Hematopoietic multipotent progenitor cell treated with erythropoietin and hydrocortisone succinate and interleukin-3 and kit ligand, for 17 days (in vitro differentiated cells): ENCODE results near the gene SERAC1.

Experiments used
- DNase-seq: peaks from one replicate; pipeline ENCODE4 v3.0.0-alpha.2; 2015; ENCODE audit warnings: low spot score

SERAC1 gene

GRCh38 chr6:158077676-158078075, 90.4 kb downstream of the SERAC1 start:
- no peak for DNase-seq

GRCh38 chr6:158076548-158076947, 91.5 kb downstream of the SERAC1 start:
- no peak for DNase-seq

GRCh38 chr6:158073776-158074175, 94.3 kb downstream of the SERAC1 start:
- DNase-seq: no peak

- DNase-seq: peak; percentile 48
These were observed 95.9 kb downstream of the SERAC1 start for GRCh38 chr6:158072083-158072721.

- no peak for DNase-seq
These were observed 96.7 kb downstream of the SERAC1 start for GRCh38 chr6:158071121-158072082.

- no peak for DNase-seq
These were observed 97.5 kb downstream of the SERAC1 start for GRCh38 chr6:158070513-158070912.

- DNase-seq: no peak
These were observed 98.3 kb downstream of the SERAC1 start for GRCh38 chr6:158069800-158070195.

GRCh38 chr6:158068893-158069799, 98.9 kb downstream of the SERAC1 start:
- DNase-seq: no peak

GRCh38 chr6:158068156-158068892, 99.7 kb downstream of the SERAC1 start:
- no peak for DNase-seq

- DNase-seq: no peak
These were observed 100.5 kb downstream of the SERAC1 start for GRCh38 chr6:158067436-158068015.

GRCh38 chr6:158066136-158066781, 101.8 kb downstream of the SERAC1 start:
- no peak for DNase-seq

- no peak for DNase-seq
These were observed 103.3 kb downstream of the SERAC1 start for GRCh38 chr6:158064725-158065251.

GRCh38 chr6:158063736-158064135, 104.3 kb downstream of the SERAC1 start:
- DNase-seq: no peak

GRCh38 chr6:158061709-158062461, 106.2 kb downstream of the SERAC1 start:
- no peak for DNase-seq

- DNase-seq: no peak
These were observed 106.7 kb downstream of the SERAC1 start for GRCh38 chr6:158061361-158061708.

- DNase-seq: no peak
These were observed 107.4 kb downstream of the SERAC1 start for GRCh38 chr6:158060455-158061360.
